Measurements from ENCODE around the gene MYMX. TPM values are rescaled to one million over a fixed set of nuclear protein-coding genes. Genes with fewer than 3 reads are reported as not detected.

The MYMX gene
- polyA plus RNA-seq, 1 experiment: not detected

DNA sequence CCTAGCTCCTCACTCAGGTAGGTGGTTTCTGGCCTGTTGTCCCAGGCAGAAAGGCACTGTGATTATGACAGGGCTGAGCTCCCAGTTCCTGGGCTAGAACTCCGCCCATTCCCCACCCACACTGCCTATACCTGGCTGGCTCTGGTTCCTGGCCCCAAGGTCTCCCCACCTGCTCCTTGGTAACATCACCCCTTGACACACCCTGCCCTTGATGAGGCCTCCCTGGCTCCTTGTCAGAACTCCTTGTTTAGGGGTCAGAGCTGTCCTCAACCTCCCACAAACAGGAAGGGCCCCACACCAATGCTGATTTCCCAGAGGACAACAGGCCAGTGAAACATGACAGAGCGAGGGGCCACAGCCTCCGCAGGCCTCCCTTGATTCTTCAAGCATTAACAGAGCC lies 15.5 kb upstream of the MYMX start:
- POLR2A ChIA-PET: no interaction called here
- no peak for TF ChIP-seq CTCF (IDR thresholded peaks at IDR 0.05; ENCODE audit: low read depth, low read length)
- CTCF ChIA-PET: interaction anchor here (1.3 kb wide), 1 partner anchor 33 kb away, joined by 4 read pairs; no protein-coding TSS in a partner anchor
- no peak overlapping the region for H3K27ac ChIP-seq (ENCODE audit: low read depth, low read length)
- no peaks in the 10 kb centered on the region for H3K9me3 ChIP-seq (ENCODE audit: control insufficient read depth, insufficient read depth, low read length)
- peaks cover 7% of the 10 kb centered on the region for H3K27me3 ChIP-seq (ENCODE audit: control insufficient read depth, insufficient read depth, low read length)
- no peak overlapping the region for H3K4me3 ChIP-seq (ENCODE audit: low read depth, low read length)
- no peak for DNase-seq (ENCODE audit: low read depth, low spot score)

GRCh38 chr6:44201638-44202303 lies 15.0 kb upstream of the MYMX start:
- Histone ChIP-seq H3K4me3 (ENCODE audit: low read depth, low read length) (no peak overlapping the region), H3K27ac (ENCODE audit: low read depth, low read length) (no peak overlapping the region), H3K27me3 (ENCODE audit: control insufficient read depth, insufficient read depth, low read length) (peaks cover 11% of the 10 kb centered on the region), H3K9me3 (ENCODE audit: control insufficient read depth, insufficient read depth, low read length) (no peaks in the 10 kb centered on the region)
- CTCF ChIA-PET: no interaction called here
- POLR2A ChIA-PET: no interaction called here
- DNase-seq (ENCODE audit: low read depth, low spot score): no peak
- TF ChIP-seq CTCF (IDR thresholded peaks at IDR 0.05; ENCODE audit: low read depth, low read length): no peak

- peaks cover 11% of the 10 kb centered on the region for H3K27me3 ChIP-seq (ENCODE audit: control insufficient read depth, insufficient read depth, low read length)
- H3K9me3 ChIP-seq (ENCODE audit: control insufficient read depth, insufficient read depth, low read length): no peaks in the 10 kb centered on the region
- CTCF ChIA-PET: no interaction called here
- H3K4me3 ChIP-seq (ENCODE audit: low read depth, low read length): no peak overlapping the region
- TF ChIP-seq CTCF (IDR thresholded peaks at IDR 0.05; ENCODE audit: low read depth, low read length): no peak
- H3K27ac ChIP-seq (ENCODE audit: low read depth, low read length): no peak overlapping the region
- no peak for DNase-seq (ENCODE audit: low read depth, low spot score)
- POLR2A ChIA-PET: no interaction called here
Measured at GRCh38 chr6:44202332-44202971, 14.3 kb upstream of the MYMX start.

GRCh38 chr6:44202972-44203750 lies 13.6 kb upstream of the MYMX start:
- TF ChIP-seq CTCF (IDR thresholded peaks at IDR 0.05; ENCODE audit: low read depth, low read length): no peak
- Histone ChIP-seq H3K27me3 (ENCODE audit: control insufficient read depth, insufficient read depth, low read length) (peaks cover 11% of the 10 kb centered on the region), H3K27ac (ENCODE audit: low read depth, low read length) (no peak overlapping the region), H3K4me3 (ENCODE audit: low read depth, low read length) (no peak overlapping the region), H3K9me3 (ENCODE audit: control insufficient read depth, insufficient read depth, low read length) (no peaks in the 10 kb centered on the region)
- ChIA-PET CTCF (interaction anchor here (0.5 to 1.3 kb wide), 2 partner anchors 18 to 135 kb away, joined by 3 to 5 read pairs; no protein-coding TSS in a partner anchor), POLR2A (no interaction called here)
- DNase-seq (ENCODE audit: low read depth, low spot score): no peak

DNA sequence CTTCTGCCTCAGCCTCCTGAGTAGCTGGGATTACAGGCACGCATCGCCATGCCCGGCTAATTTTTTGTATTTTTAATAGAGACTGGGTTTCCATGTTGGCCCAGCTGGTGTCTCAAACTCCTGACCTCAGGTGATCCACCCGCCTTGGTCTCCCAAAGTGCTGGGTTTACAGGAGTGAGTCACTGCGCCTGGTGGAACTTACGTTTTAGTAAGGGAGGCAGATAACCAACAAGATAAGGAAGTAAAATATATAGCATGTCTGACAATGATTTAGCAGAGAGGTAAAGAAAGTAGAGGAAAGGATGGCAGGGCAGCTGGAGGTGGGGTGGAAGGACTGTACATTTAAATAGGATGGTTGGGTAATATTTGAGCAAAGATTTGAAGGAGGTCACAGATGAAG lies 12.8 kb upstream of the MYMX start:
- DNase-seq (ENCODE audit: low read depth, low spot score): no peak
- no peak overlapping the region for H3K27ac ChIP-seq (ENCODE audit: low read depth, low read length)
- POLR2A ChIA-PET: no interaction called here
- CTCF ChIA-PET: interaction anchor here (1.3 kb wide), 1 partner anchor 17 kb away, joined by 3 read pairs; no protein-coding TSS in a partner anchor
- no peak for TF ChIP-seq CTCF (IDR thresholded peaks at IDR 0.05; ENCODE audit: low read depth, low read length)
- no peak overlapping the region for H3K4me3 ChIP-seq (ENCODE audit: low read depth, low read length)
- H3K9me3 ChIP-seq (ENCODE audit: control insufficient read depth, insufficient read depth, low read length): no peaks in the 10 kb centered on the region
- peaks cover 11% of the 10 kb centered on the region for H3K27me3 ChIP-seq (ENCODE audit: control insufficient read depth, insufficient read depth, low read length)

Data from AG04450 (cell line).